ENCODE measurements around the gene GID4. TPM values are rescaled to one million over a fixed set of nuclear protein-coding genes. Genes with fewer than 3 reads are reported as not detected.

GID4 gene
- total and polyA plus RNA-seq, 2 of the 4 experiments (the other 2 are of a cell fraction): 3.9 to 5.6 TPM

DNA sequence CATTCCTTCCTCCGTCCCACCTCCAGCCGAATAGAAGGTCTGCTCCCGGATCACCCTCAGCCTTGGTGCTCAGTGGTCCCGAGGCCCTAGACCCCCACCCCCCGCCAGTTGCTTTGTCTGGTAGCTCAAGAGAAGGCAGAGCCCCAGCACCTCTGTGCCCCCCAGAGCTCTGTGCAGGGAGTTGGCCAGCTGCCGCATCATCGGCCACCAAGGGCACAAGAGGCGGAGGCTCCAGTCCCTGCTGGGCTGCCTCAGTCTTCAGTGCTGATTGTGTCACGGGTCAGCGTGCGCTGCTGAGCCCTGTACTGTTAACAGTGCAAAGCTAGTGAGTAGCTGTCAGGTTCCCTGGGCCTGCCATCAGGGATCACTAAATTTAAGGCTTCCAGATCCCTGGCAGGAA lies 26.3 kb downstream of the GID4 start:
- TF ChIP-seq, protein P1, sequence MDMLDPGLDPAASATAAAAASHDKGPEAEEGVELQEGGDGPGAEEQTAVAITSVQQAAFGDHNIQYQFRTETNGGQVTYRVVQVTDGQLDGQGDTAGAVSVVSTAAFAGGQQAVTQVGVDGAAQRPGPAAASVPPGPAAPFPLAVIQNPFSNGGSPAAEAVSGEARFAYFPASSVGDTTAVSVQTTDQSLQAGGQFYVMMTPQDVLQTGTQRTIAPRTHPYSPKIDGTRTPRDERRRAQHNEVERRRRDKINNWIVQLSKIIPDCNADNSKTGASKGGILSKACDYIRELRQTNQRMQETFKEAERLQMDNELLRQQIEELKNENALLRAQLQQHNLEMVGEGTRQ (IDR thresholded peaks at IDR 0.05; ENCODE audit: low read depth, low read length): no peak
- H2AFZ ChIP-seq (replicated peaks; ENCODE audit: low read length, poor library complexity): no peak overlapping the region
- no peaks in the 10 kb centered on the region for H3K27me3 ChIP-seq (ENCODE audit: control insufficient read depth, insufficient read depth, low read length)
- H3K9ac ChIP-seq (ENCODE audit: low read depth, low read length): no peak overlapping the region
- H3K14ac ChIP-seq (replicated peaks; ENCODE audit: low read depth, low read length): no peak overlapping the region
- H3K56ac ChIP-seq (ENCODE audit: extremely low read depth, insufficient read depth, low read length): no peak overlapping the region
- H3K4ac ChIP-seq (ENCODE audit: low read depth, low read length): no peak overlapping the region
- intact Hi-C loops (cut with micrococcal nuclease): no loop called here
- H2BK120ac ChIP-seq (ENCODE audit: low read depth, low read length): no peak overlapping the region
- ATAC-seq (ENCODE audit: low read depth): no peak
- H4K5ac ChIP-seq (ENCODE audit: low read depth, low read length): no peak overlapping the region
- no peak overlapping the region for H3K18ac ChIP-seq (ENCODE audit: low read depth, low read length)
- dilution Hi-C loops (cut with HindIII; ENCODE audit: low sequenced_read_pairs, unreplicated experiment): no loop called here
- no peak overlapping the region for H2AK5ac ChIP-seq (ENCODE audit: low read depth, low read length)
- ChIA-PET POLR2A (ENCODE audit: unreplicated experiment) (no interaction called here), CTCF (no interaction called here)
- H3K27ac ChIP-seq (ENCODE audit: insufficient read depth, low read length): no peak overlapping the region
- BruUV-seq (replicated peaks): no TSS peak
- H4K20me1 ChIP-seq (ENCODE audit: insufficient read depth, low read length): no peaks in the 10 kb centered on the region
- no peaks in the 10 kb centered on the region for H3K9me1 ChIP-seq (ENCODE audit: insufficient read depth, low read length)
- 100% methylated on average over 6 of the region's 11 CpGs; no CpG with 5 or more reads in 1 of the 2 experiments for WGBS, 2 experiments (ENCODE audit: extremely low coverage in 2 of 2, insufficient read length in 1 of 2)
- H2BK20ac ChIP-seq (ENCODE audit: low read depth, low read length): no peak overlapping the region
- in situ Hi-C loops (cut with MboI; ENCODE audit: low sequenced_read_pairs): no loop called here
- no peak overlapping the region for H3K23ac ChIP-seq (ENCODE audit: low read depth, low read length)
- H2BK5ac ChIP-seq (ENCODE audit: low read depth, low read length, poor library complexity, severe bottlenecking): no peak overlapping the region
- no peak overlapping the region for H2AK9ac ChIP-seq (replicated peaks; ENCODE audit: low read depth, low read length, poor library complexity)
- no peak overlapping the region for H2BK15ac ChIP-seq (ENCODE audit: low read depth, low read length)
- H4K8ac ChIP-seq (ENCODE audit: low read depth in 2 of 2, low read length in 2 of 2): no peak overlapping the region
- no peak overlapping the region for H3K4me3 ChIP-seq (ENCODE audit: insufficient read depth, low read depth, low read length)
- no peak for DNase-seq
- H3K79me1 ChIP-seq (ENCODE audit: low read depth in 1 of 2, low read length in 2 of 2): no peaks in the 10 kb centered on the region
- no peaks in the 10 kb centered on the region; the same call in 1 of the 2 replicates for H3K4me1 ChIP-seq (ENCODE audit: control insufficient read depth, insufficient read depth, low read length)
- H4K91ac ChIP-seq (ENCODE audit: insufficient read depth, low read depth, low read length): no peak overlapping the region
- no peak overlapping the region for H3K4me2 ChIP-seq (ENCODE audit: low read depth, low read length)
- H3K36me3 ChIP-seq (ENCODE audit: control insufficient read depth, insufficient read depth, low read length): peaks cover 23% of the 10 kb centered on the region
- no peaks in the 10 kb centered on the region for H3K9me3 ChIP-seq (ENCODE audit: control insufficient read depth, insufficient read depth, low read length)

All from IMR-90 (cell line).